Raji (cell line): ENCODE results near the gene PTGES2.

ENCODE experiments used
- POLR2A ChIP-seq: IDR thresholded peaks from 2 replicates; pipeline ENCODE4 v1.6.1; 2011; ENCODE audit warnings: low read depth, low read length, control low read depth; ENCODE audit not compliant: insufficient read depth

Gene PTGES2

GRCh38 chr9:128127568-128127989 is at the start of gene PTGES2:
Gene PTGES2 (minus strand): TSS chr9:128127729. CDS start chr9:128127717, 12 bp downstream.
- TF ChIP-seq POLR2A, result peak; percentile 69

GRCh38 chr9:128175726-128176125 is 48.2 kb upstream of the PTGES2 start:
- no peak for TF ChIP-seq POLR2A

GRCh38 chr9:128175102-128175563 is 47.6 kb upstream of the PTGES2 start:
- no peak for TF ChIP-seq POLR2A

- no peak for TF ChIP-seq POLR2A
Observed at GRCh38 chr9:128174062-128174461, 46.5 kb upstream of the PTGES2 start.

- no peak for TF ChIP-seq POLR2A
Observed at GRCh38 chr9:128169925-128170324, 42.4 kb upstream of the PTGES2 start.

- TF ChIP-seq POLR2A, result no peak
Observed at GRCh38 chr9:128169492-128169891, 42.0 kb upstream of the PTGES2 start.

GRCh38 chr9:128168731-128169308 is 41.3 kb upstream of the PTGES2 start:
- TF ChIP-seq POLR2A, result no peak

GRCh38 chr9:128167209-128167608 is 39.7 kb upstream of the PTGES2 start:
- TF ChIP-seq POLR2A, result no peak

- TF ChIP-seq POLR2A, result no peak
Observed at GRCh38 chr9:128166169-128166568, 38.6 kb upstream of the PTGES2 start.

- no peak for TF ChIP-seq POLR2A
Observed at GRCh38 chr9:128164307-128164885, 36.9 kb upstream of the PTGES2 start.

- TF ChIP-seq POLR2A, result no peak
Observed at GRCh38 chr9:128163523-128164306, 36.2 kb upstream of the PTGES2 start.

GRCh38 chr9:128163027-128163515 is 35.5 kb upstream of the PTGES2 start:
- no peak for TF ChIP-seq POLR2A

GRCh38 chr9:128162215-128163026 is 34.9 kb upstream of the PTGES2 start:
- TF ChIP-seq POLR2A, result no peak

- no peak for TF ChIP-seq POLR2A
Observed at GRCh38 chr9:128161215-128161902, 33.8 kb upstream of the PTGES2 start.
